GM18519 (cell line): Measurements from ENCODE around the gene TNFRSF1B.

ENCODE experiments used
- ATAC-seq: cut with Tn5 transposase; IDR thresholded peaks from one replicate; pipeline ENCODE4 v1.9.1; 2021; ENCODE audit warnings: mild to moderate bottlenecking, moderate library complexity; ENCODE audit not compliant: unreplicated experiment, low FRiP score

The TNFRSF1B gene

DNA sequence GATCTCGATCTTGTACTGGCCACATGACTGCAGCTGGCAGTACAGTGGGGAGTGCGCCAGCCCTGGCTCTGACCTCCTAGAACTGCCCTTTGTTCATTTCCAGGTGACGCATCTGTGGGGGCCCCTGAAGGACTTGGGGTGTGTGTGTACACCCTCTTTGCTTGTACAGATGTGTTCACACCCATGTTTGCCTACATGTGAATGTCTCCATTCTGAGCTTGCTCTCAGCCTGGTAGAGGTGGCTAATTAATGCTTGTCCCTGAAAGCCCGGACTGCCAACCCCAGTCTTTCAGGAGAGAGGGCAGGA lies 19.8 kb downstream of the TNFRSF1B start:
- no peak for ATAC-seq

- ATAC-seq, result no peak
These were observed 21.3 kb downstream of the TNFRSF1B start for GRCh38 chr1:12188115-12188514.

- no peak for ATAC-seq
These were observed 22.0 kb downstream of the TNFRSF1B start for GRCh38 chr1:12188657-12189327.

DNA sequence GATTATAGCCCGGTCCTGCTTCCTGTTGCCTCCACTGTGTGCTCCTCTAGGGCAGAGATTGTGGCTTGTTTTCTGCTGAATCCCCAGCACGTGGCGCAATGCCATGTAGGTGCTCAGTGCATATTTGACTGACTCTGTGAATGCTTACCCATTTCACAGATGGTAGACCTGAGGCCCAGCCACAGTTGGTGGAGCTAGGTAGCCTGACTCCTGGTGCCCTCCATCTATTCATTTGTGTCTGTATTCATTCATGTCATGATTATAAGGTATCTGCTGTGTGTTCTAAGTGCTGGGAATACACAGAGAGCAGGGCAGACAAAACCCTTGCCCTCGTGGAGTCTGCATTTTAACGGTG lies 22.5 kb downstream of the TNFRSF1B start:
- no peak for ATAC-seq

- no peak for ATAC-seq
These were observed 24.6 kb downstream of the TNFRSF1B start for GRCh38 chr1:12191242-12192032.

- no peak for ATAC-seq
These were observed 27.9 kb downstream of the TNFRSF1B start for GRCh38 chr1:12194666-12195216.

DNA sequence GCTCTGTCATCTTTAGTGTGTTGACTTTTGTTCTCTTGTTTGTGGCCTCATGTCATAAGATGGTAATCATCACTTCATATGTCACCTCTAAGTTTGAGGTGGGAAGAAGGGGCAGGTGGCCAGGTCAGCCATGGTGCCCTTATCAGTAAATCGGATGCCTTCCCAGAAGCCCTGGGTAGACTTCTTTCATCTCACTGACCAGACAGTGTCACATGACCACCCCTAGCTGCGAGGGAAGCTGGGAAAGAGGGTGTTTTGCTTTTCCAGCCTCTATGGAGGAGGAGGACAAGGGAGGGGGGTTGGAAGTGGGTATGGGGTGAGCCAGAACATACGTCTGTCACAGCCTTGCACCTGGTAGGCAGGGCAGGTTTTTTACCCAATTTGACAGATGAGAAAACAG lies 28.6 kb downstream of the TNFRSF1B start:
- ATAC-seq, result no peak

DNA sequence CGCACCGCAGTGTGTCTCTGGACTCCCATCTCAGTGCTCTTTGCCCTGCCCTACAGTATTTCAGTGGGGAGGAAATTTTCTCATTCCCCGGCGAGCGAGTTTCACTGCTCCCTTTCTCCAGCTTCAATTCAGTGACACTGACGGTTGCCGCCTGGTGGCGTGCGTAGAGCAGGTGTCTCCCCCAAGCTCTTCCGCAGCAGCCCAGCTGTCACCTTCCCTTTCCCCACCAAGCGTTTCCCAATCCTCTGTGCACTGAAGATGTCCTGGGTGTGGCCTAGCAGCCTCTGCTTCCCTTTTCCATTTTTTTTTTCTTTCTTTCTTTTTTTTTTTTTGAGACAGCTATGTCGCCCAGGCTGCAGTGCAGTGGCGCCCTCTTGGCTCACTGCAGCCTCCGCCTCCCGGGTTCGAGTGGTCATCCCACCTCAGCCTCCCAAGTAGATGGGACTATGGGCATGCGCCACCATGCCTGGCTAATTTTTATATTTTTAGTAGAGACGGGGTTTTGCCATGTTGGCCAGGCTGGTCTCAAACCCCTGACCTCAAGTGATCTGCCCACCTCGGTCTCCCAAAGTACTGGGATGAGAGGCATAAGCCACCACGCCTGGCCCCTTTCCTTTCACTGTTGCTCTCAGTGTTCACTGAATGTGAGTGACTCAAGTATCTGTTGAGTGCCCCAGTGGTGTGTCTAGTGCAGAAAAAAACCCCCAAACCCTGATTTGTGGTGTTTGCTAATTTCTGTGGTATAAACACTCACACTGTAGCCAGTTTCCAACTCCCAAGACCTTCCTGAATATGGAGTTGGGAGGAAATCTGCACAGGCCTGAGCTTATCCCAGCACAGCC lies 30.1 kb downstream of the TNFRSF1B start:
- ATAC-seq, result no peak

DNA sequence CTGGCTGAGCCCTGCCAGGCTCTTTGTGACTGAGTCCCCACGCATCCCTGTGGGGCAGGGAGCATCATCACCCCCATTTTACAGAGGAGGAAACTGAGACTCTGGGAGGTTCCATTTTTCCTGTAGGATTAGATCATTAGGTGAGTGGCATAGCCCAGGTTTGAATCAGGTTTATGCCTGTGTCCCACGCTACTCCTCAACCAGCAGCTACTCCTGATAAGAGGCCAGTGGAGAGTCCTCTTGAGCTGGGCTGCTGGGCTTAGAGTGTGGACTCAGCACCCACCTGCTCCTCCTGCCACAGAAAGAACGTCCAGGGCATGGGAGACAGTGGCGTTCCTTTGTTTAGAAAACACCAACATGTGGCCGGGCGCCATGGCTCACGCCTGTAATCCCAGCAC lies 30.7 kb downstream of the TNFRSF1B start:
- ATAC-seq, result no peak

- ATAC-seq, result no peak
These were observed 33.4 kb downstream of the TNFRSF1B start for GRCh38 chr1:12200208-12200607.

- ATAC-seq, result no peak
These were observed 34.8 kb downstream of the TNFRSF1B start for GRCh38 chr1:12201352-12202189.

DNA sequence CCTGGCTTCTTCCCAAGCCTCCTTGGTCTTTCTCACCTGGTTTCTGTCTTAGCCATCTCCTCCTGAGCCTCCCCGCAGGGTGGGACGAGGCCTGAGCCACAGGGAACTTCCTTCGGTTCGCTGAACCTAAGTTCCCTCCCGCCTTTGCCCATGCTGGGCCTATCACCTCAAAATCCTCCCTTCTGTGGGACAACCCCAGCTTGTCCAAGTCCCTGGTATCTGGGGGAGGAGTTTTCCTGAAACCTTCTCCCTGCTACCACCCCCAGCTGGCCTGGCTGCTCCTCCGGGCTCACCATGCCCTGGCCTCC lies 35.4 kb downstream of the TNFRSF1B start:
- ATAC-seq, result no peak

DNA sequence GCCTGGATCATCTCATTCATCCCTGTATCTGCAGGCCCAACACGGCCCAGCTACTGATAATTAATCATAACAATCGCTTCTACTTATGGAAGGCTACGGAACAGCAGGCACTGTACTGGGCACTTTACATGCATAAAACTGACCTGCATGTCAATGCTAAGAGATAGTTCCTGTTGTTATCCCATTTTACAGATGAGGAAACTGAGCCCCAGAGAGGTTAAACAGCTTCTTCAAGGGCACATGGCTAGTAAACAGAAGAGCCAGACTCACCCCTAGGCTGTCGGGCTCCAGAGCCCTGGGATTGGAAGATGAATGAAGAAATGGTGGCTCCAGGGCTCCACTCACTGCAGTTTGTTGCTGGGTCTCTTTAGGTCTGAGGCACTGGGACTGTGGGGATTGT lies 35.8 kb downstream of the TNFRSF1B start:
- no peak for ATAC-seq

DNA sequence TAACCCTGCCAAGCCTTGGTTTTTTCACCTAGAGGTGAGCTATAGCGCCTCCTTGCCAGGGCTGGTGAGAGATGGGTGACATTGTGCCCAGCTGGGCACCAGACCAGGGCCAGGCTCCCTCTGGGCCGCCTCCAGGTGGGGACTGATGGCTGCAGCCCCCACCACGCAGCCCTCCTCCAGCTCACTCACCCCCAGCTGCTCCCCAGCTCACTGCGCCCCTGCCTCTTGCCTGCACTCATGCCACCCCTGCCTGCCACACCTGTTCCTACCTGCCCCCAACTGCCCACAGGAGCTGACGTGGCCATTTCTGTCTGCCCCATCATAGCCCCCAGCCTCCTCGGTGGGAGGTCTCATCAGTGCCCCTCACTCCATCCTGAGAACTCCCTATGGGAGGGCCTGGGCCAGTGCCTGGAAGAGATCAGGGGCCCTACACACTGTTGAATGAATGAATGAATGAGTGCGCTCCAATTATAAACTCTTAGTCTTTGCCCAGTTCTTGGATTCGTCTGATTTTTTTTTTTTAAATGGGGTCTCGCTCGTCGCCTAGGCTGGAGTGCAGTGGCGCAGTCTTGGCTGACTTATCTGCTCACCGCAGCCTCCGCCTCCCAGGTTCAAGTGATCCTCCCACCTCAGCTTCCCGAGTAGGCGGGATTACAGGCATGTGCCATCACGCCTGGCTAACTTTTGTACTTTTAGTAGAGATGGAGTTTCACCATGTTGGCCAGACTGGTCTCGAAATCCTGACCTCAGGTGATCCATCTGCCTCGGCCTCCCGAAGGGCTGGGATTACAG lies 36.6 kb downstream of the TNFRSF1B start:
- no peak for ATAC-seq

- no peak for ATAC-seq
These were observed 37.3 kb downstream of the TNFRSF1B start for GRCh38 chr1:12204140-12204539.

- no peak for ATAC-seq
These were observed 38.2 kb downstream of the TNFRSF1B start for GRCh38 chr1:12204754-12205658.

- ATAC-seq, result no peak
These were observed 39.4 kb downstream of the TNFRSF1B start for GRCh38 chr1:12206238-12206637.

DNA sequence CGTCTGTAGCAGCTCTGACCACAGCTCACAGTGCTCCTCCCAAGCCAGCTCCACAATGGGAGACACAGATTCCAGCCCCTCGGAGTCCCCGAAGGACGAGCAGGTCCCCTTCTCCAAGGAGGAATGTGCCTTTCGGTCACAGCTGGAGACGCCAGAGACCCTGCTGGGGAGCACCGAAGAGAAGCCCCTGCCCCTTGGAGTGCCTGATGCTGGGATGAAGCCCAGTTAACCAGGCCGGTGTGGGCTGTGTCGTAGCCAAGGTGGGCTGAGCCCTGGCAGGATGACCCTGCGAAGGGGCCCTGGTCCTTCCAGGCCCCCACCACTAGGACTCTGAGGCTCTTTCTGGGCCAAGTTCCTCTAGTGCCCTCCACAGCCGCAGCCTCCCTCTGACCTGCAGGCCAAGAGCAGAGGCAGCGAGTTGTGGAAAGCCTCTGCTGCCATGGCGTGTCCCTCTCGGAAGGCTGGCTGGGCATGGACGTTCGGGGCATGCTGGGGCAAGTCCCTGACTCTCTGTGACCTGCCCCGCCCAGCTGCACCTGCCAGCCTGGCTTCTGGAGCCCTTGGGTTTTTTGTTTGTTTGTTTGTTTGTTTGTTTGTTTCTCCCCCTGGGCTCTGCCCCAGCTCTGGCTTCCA lies 40.1 kb downstream of the TNFRSF1B start:
- ATAC-seq, result no peak
